ENCODE results near the gene ANKRD35.

The ANKRD35 gene

DNA sequence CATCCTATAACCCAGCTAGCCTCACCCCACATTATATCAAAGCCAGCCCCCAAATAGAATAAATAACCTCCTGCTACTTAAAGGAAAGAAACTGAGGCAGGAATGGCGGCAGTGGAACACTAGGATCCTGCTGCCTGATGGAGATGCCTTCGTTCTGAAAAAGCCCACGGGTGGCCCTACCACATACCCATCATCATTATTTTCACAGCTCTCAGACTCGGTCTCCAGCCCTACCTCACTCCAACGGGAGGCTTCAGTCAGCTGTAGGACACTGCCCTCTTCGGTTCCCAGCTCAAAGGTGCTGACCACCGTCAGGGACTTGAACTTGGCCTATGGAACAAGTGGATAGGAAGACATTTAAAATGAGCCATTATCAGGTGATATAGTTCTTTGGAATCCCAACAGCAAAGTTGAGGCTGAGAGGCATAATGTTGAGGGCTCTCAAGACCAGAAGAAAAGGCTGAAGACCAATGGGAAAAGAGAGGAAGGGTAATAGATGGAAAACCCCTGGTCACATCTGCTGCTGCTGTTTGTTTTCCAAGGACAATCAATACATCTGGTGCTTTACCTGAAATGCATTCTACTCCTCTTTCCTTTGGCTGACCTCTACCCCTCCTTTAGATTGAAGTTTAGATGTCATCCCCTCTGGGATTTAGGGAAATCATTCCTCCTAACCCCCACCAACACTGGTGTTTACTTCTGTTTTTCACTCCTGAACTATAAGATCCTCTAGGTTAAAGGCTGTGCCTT lies 7.8 kb upstream of the ANKRD35 start:
- no peak for DNase-seq (ENCODE audit: low read depth in 2 of 2)

GRCh38 chr1:145892486-145893087 lies 6.9 kb upstream of the ANKRD35 start:
- no peak for DNase-seq (ENCODE audit: low read depth in 2 of 2)

DNA sequence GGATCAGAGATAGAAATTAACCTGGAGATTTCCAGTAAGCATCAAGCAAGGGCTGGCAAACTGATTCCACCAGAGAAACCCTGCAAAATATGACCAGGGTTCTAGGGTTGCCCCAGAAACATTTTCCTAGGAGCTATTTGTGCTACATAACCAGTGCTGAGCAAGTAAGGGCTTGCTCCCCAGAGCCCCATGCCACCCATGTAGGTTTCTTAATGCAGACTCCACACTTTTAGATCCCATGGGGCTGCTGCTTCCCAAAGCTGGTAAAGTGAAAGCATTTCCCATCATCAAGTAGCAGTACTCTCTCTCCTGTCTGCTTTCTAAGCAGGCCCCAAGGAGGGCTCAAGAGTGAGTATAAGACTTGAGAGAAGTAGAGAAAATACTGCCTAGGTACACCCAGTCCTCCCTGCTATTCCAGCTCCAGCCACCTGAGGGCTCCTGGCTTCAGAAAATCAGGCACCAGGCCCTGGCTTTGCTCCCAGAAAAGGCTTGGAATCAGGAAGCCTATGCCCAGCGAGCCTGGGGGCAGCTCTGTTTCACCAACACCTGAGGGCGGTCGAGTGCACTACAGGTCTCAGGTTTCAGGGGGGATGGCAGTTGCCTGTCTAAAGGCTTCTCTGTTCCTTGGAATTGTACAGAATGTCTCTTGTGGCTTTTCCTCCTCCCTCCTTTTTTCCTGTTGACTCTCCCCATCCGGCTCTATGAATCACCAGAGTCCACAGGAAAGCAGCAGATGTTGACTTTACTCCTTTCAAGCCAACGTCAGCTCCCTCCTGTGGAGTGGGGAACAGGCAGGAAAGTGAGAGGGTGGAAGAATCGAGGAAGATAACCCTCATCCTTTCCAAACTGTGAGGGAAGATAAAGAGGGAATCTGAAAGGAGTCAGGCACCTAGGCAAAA lies 6.2 kb upstream of the ANKRD35 start:
- DNase-seq (ENCODE audit: low read depth in 2 of 2) = peak in 1 of 2 donors; percentile 28

DNA sequence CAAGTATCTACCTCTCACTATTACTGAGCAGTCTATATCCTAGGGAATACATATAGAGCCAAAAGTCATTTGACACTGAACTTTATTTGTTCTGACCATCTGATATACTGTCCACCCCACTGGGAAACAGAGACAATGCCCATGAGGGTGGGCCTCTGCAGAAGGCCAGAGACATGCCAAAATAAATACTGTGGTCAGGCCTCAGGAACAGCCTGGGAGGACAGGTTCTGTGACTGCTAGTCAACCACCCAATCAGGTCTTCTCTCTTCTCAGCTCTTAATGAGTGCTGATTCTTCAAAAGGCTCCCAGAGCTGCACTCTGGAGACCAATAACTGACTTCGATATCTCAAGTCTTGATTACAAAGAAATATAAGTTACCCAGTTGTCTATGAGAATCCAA lies 5.5 kb upstream of the ANKRD35 start:
- no peak for DNase-seq (ENCODE audit: low read depth in 2 of 2)

DNA sequence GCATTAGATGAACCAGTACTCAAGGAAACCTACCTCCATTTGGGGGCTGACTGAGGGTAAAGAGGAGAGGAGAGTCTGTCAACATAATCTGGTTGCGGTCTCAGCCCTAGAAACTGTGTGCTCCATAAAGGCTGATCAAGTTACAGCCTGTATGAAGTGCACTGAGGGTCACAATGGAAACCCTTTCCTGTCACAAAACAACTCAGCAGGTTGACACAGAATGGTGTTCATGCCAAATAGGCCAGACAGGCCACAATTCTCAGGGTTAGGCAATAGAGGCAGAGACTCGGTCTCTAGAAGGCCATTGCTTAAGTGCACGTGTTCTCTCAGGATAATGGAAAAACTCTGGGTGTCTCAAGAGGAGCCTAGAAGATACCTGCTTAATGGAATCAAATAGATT lies 4.1 kb upstream of the ANKRD35 start:
- no peak for DNase-seq (ENCODE audit: low read depth in 2 of 2)

GRCh38 chr1:145887631-145888030 lies 2.0 kb upstream of the ANKRD35 start:
- no peak for DNase-seq (ENCODE audit: low read depth in 2 of 2)

- DNase-seq (ENCODE audit: low read depth in 2 of 2) = no peak
Observed at GRCh38 chr1:145886816-145887215, 1.1 kb upstream of the ANKRD35 start.

GRCh38 chr1:145886390-145886789 lies 724 bp upstream of the ANKRD35 start:
- DNase-seq (ENCODE audit: low read depth in 2 of 2) = no peak

GRCh38 chr1:145884675-145885074 lies 991 bp downstream of the ANKRD35 start:
- no peak for DNase-seq (ENCODE audit: low read depth in 2 of 2)

DNA sequence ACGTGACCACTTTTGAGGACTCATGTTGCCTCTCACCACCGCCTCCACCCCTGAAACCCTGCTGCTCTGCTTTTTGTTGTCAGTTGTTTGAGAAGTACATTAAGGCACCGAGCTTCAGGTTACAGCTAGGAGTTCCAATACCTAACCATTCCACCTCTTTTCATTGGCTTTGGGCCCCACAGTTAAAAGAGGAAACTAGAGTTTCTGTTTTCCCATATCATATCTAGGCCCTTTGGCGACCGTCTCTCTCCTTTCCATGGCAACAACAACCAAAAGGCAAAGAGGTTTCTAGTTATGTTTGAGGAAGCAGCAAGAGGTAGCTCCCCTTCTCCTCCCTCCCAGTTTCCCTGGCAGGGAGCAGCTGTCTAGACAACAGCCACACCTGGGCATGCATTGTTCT lies 5.9 kb downstream of the ANKRD35 start:
- DNase-seq (ENCODE audit: low read depth in 2 of 2) = no peak

GRCh38 chr1:145878724-145879123 lies 6.9 kb downstream of the ANKRD35 start:
- no peak for DNase-seq (ENCODE audit: low read depth in 2 of 2)

GRCh38 chr1:145877923-145878486 lies 7.7 kb downstream of the ANKRD35 start:
- no peak for DNase-seq (ENCODE audit: low read depth in 2 of 2)

DNA sequence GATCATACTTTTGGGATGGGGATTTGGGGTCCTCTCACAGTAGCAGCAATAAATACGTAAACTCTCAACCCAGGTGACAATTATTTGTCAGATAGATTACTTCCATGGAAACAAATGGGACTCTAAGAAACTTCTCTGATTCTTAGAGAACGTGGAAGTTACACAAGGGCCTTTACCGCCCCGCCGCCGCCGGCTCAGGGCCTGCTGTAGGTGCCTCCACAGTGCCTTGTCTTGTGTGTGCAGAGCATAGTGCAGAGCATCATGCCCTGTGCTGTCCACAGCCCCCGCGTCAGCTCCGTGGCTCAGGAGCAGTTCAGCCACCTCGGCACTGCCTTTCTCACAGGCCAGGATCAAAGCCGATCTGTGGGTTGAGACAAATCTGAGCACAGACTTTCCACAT lies 11.0 kb downstream of the ANKRD35 start:
- DNase-seq (ENCODE audit: low read depth in 2 of 2) = no peak

DNA sequence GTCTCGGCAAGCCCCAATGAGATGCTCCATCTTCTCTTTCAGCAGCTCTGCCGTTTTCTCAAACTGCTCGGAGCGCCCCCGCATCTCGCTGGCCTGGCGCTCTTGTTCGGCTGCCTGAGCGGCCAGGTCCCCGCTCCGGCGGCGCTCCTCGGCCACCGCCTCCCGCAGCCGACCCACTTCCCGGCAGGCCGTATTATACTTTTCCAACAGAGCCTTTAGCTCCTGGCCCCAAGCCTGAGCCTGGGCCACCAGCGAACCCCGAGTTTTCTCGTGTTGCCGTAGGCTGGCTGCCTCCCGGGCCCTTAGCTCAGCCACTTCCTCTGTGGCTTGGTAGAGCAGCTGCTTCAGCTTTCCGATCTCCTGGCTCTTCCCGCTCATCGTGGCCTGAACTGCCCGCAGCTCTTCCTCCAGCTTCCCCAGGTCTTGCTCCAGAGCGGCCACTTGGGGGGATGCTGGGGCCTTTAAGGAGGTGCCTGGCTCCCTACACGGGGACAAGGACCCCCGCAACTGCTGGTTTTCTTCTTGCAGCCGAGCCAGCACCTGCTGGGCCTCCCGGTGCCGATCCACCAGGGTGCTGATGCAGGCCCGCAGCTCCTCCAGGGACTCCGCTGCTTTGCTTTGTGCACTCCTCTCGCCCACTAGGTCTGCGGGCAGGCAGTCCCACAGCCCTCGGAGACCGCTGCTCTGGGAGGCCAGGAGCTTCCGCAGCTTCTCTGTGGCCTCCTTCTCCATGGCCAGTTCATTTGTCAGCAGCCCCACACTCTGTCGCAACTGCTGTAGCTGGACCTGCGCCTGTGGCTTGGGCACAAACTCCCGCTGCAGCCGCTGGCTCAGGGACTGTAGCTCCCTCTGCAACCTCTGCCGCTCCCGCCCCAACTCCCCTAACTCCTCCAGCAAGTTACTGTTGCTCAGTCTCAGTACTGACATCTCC lies 13.4 kb downstream of the ANKRD35 start:
- no peak for DNase-seq (ENCODE audit: low read depth in 2 of 2)

DNA sequence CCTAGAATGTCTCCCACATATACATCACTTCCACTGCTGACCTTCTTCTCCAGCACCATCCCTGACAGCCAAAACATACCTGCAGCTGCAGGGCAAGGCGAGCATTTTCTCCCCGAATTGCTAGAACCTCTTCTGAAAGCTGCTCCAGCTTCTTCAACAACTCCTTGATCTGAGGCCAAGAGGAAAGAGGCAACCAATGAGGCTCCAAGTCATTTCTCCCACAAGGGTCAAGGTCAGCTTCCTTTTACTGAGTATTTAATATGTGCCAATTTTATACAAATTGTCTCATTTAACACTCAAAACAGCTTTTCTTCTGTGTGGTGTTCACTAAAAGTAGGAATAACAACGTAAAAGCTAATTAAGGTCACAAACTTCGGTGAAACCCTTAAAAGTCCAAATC lies 17.4 kb downstream of the ANKRD35 start:
- DNase-seq (ENCODE audit: low read depth in 2 of 2) = no peak

DNA sequence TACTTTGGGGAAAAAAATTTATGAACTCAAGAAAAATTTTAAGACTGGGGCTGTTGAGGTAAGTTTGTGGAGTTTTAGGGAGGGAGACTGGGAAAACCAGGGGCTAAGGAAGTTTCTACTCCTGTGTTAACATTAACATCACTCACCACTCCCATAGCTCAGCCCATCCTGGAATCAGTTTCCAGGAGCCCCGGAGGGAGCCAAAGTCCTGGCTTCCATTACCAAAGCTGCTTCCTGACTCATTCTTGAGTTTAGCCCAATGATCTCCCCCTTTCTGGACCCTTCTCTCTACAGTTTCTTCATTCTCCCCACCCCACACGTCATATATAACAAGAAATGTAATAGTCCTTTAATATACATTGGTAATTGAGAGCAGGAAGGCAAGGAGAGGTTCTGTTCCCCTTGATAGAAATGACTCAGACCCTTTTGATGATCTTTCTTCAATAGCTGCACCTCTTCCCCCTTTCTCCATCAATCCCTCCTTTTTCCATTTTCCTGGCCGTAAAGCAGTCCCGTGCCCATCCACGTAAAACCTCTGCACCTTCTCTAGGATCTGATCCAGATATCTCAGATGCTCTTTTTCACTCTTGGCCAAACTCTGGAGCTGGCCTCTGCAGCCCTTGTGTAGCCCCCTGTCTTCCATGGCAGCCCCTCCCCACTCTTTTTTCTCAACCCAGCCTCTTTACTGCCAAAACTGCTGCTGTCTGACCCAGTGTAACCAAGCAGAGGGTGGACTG lies 22.2 kb downstream of the ANKRD35 start:
- no peak for DNase-seq (ENCODE audit: low read depth in 2 of 2)

GRCh38 chr1:145859491-145860023 lies 26.1 kb downstream of the ANKRD35 start:
- DNase-seq (ENCODE audit: low read depth in 2 of 2) = peak; percentile 26 to 60

- DNase-seq (ENCODE audit: low read depth in 2 of 2) = peak; percentile 41 to 62
Observed at GRCh38 chr1:145858901-145859490, 26.7 kb downstream of the ANKRD35 start, which contains the start of gene PIAS3. Gene PIAS3 (minus strand): TSS chr1:145859081. CDS start chr1:145858990, 91 bp downstream.

DNA sequence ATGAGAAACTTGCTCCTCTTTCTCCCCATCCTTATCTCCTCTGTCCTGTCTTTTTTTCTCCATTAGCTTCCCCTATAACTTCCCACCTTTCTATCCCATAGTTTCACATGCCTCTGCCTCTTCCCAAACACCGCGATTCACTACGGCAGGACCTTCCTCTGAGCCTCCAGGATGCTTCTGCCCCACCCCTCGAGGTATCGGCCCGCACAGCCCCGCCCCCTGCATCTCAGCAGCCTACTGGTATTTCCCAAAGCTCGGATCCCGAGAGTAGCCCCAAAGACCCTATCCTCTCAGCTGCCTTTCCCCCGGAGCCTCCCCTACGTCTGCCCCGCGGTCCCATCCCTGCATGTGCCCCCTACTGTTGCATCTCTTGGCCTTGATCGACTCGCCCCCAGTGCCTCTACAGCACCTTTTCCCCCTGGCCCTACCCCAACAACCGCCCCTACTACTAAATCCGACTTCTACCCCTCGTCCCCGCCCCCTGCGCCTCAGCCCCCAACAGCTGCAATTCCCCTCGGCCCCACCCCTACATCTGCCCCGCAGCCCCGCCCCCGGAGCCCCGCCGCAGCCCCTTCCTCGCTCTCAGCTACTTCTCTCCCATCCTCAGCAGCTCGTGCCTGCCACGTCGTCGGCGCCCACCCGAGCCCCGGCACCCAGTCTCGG lies 27.3 kb downstream of the ANKRD35 start:
- DNase-seq (ENCODE audit: low read depth in 2 of 2) = peak in 1 of 2 donors; percentile 33

Measured in stimulated activated CD4-positive, alpha-beta T cell treated with anti-CD3 and anti-CD28 coated beads, Interleukin-1b, Interleukin-23, amount 100 ng/mL, for 1 hour (primary cell).